HUES48 (cell line): ENCODE measurements around the gene LYPD5.
"Not testable (repeated sequence)": the region's sequence is repeated elsewhere in the genome, so short reads cannot be mapped to it uniquely, and the experiment has no call there.

Experiments
- H3K27ac ChIP-seq: one replicate; pipeline ENCODE4 v1.7.0; 2013; ENCODE audit warnings: low read depth, low read length, inconsistent platforms
- H3K27me3 ChIP-seq: 2 replicates; pipeline ENCODE4 v1.6.1; 2013; ENCODE audit warnings: mild to moderate bottlenecking, low read length; ENCODE audit not compliant: control insufficient read depth, insufficient read depth
- H3K36me3 ChIP-seq: 2 replicates; pipeline ENCODE4 v1.6.1; 2013; ENCODE audit warnings: low read length; ENCODE audit not compliant: control insufficient read depth, insufficient read depth
- H3K4me1 ChIP-seq: 2 replicates; pipeline ENCODE4 v1.6.1; 2013; ENCODE audit warnings: mild to moderate bottlenecking, low read length; ENCODE audit not compliant: control insufficient read depth, insufficient read depth
- H3K4me3 ChIP-seq: 2 replicates; pipeline ENCODE4 v1.5.1; 2013; ENCODE audit warnings: mild to moderate bottlenecking, low read depth, low read length
- H3K9ac ChIP-seq: 2 replicates; pipeline ENCODE4 v1.6.1; 2013; ENCODE audit warnings: mild to moderate bottlenecking, low read depth, low read length, moderate library complexity
- H3K9me3 ChIP-seq: 2 replicates; pipeline ENCODE4 v1.6.1; 2013; ENCODE audit warnings: low read length; ENCODE audit not compliant: control insufficient read depth, insufficient read depth

Gene LYPD5

GRCh38 chr19:43766755-43767043 lies 35.5 kb downstream of the LYPD5 start:
- 0 out of 2 replicates have a peak, but pooled peaks cover 6% of the 10 kb centered on the region for H3K4me1 ChIP-seq
- H3K36me3 ChIP-seq: no peaks in the 10 kb centered on the region
- no peaks in the 10 kb centered on the region for H3K9me3 ChIP-seq
- H3K4me3 ChIP-seq: no peak overlapping the region
- H3K27ac ChIP-seq: no peak overlapping the region
- no peak overlapping the region for H3K9ac ChIP-seq
- H3K27me3 ChIP-seq: no peaks in the 10 kb centered on the region

- Histone ChIP-seq H3K27ac (peak overlapping the region; percentile 78), H3K4me3 (no peak overlapping the region), H3K4me1 (0 out of 2 replicates have a peak, but pooled peaks cover 6% of the 10 kb centered on the region), H3K9me3 (no peaks in the 10 kb centered on the region), H3K36me3 (no peaks in the 10 kb centered on the region), H3K9ac (no peak overlapping the region), H3K27me3 (no peaks in the 10 kb centered on the region)
Measured at GRCh38 chr19:43765109-43765876, 37.0 kb downstream of the LYPD5 start.

GRCh38 chr19:43764684-43765083 lies 37.6 kb downstream of the LYPD5 start:
- H3K9ac ChIP-seq, H3K27me3 ChIP-seq, H3K36me3 ChIP-seq, H3K4me3 ChIP-seq, H3K9me3 ChIP-seq, H3K4me1 ChIP-seq: not testable (repeated sequence)
- H3K27ac ChIP-seq: peak overlapping the region; percentile 78

DNA sequence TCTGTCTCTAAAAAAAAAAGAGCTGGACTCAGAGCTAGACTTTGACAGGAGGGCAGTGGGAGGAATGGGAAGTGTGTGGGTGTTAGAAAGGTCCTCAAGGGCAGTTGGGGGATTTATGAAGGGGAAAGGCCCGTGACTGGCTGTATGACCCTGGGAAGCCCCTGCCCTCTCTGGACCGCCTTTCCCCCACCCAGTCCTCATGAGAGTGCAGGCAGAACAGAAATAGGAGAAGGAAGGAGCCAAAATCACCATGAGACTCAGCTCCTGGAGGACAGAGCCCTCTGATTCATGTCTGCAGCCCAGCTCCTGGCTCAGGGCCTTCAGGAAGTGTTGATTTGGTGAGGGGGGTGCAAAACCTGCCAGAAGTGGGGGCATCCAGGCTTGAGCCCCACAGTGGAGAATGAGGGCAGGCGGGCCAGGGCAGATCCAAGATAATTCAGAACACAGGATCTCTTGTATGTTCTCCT lies 38.7 kb downstream of the LYPD5 start:
- Histone ChIP-seq H3K27me3 (no peaks in the 10 kb centered on the region), H3K36me3 (no peaks in the 10 kb centered on the region), H3K4me1 (peaks cover 13% of the 10 kb centered on the region; the same call in 1 of the 2 replicates), H3K9ac (no peak overlapping the region), H3K9me3 (no peaks in the 10 kb centered on the region), H3K27ac (no peak overlapping the region), H3K4me3 (no peak overlapping the region)

GRCh38 chr19:43762814-43763213 lies 39.4 kb downstream of the LYPD5 start:
- Histone ChIP-seq H3K4me3 (no peak overlapping the region), H3K27ac (no peak overlapping the region), H3K36me3 (no peaks in the 10 kb centered on the region), H3K9me3 (no peaks in the 10 kb centered on the region), H3K4me1 (peaks cover 13% of the 10 kb centered on the region; the same call in 1 of the 2 replicates), H3K9ac (no peak overlapping the region), H3K27me3 (no peaks in the 10 kb centered on the region)

GRCh38 chr19:43760941-43761340 lies 41.3 kb downstream of the LYPD5 start:
- H3K27ac ChIP-seq: no peak overlapping the region
- H3K36me3 ChIP-seq: no peaks in the 10 kb centered on the region; the same call in 1 of the 2 replicates
- H3K4me3 ChIP-seq: no peak overlapping the region
- H3K9ac ChIP-seq: no peak overlapping the region
- no peaks in the 10 kb centered on the region for H3K27me3 ChIP-seq
- H3K9me3 ChIP-seq: no peaks in the 10 kb centered on the region
- H3K4me1 ChIP-seq: peaks cover 11% of the 10 kb centered on the region; the same call in 1 of the 2 replicates

GRCh38 chr19:43759515-43759914 lies 42.7 kb downstream of the LYPD5 start:
- H3K9ac ChIP-seq: no peak overlapping the region
- H3K4me1 ChIP-seq: peaks cover 7% of the 10 kb centered on the region; the same call in 1 of the 2 replicates
- no peaks in the 10 kb centered on the region for H3K27me3 ChIP-seq
- H3K36me3 ChIP-seq: no peaks in the 10 kb centered on the region; the same call in 1 of the 2 replicates
- no peaks in the 10 kb centered on the region for H3K9me3 ChIP-seq
- H3K27ac ChIP-seq: no peak overlapping the region
- H3K4me3 ChIP-seq: no peak overlapping the region

DNA sequence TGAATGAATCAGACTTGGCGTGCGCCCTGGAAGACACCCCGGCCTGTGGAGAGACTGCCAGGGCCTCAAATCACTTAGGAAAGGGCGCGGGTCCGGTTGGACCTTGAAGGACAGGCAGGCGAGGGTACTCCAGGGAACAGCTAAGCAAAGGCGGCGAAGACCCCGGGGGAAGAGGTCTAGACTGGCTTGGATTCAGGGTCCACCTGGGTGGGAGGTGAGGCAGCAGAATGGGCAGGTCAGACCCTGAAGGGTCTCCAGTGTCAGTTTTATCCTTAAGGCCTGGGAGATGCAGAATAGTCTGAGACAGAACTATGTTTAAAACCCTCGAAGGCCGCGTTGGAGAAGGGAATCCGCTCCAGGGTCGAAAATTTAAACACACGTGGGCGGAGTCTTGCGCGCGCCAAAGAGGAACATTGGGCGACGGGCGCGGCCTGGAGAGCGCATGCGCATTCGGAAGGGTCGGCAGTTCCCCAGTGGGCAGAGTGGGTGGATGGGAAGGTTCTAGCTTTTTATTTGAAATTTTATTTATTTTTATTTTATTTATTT lies 46.9 kb downstream of the LYPD5 start:
- Histone ChIP-seq H3K4me3 (peak overlapping the region; percentile 76), H3K9me3 (no peaks in the 10 kb centered on the region), H3K36me3 (peaks cover 13% of the 10 kb centered on the region), H3K27me3 (no peaks in the 10 kb centered on the region), H3K9ac (peak overlapping the region; percentile 85), H3K4me1 (peaks cover 7% of the 10 kb centered on the region; the same call in 1 of the 2 replicates), H3K27ac (peak overlapping the region; percentile 99)

GRCh38 chr19:43754503-43755255 lies 47.6 kb downstream of the LYPD5 start, which contains the start of gene SMG9:
TSS of gene SMG9 (minus strand) at chr19:43754962. CDS start at chr19:43750741, 4,221 bp downstream.
- H3K36me3 ChIP-seq: peaks cover 20% of the 10 kb centered on the region
- H3K9me3 ChIP-seq: no peaks in the 10 kb centered on the region
- peaks cover 7% of the 10 kb centered on the region; the same call in 1 of the 2 replicates for H3K4me1 ChIP-seq
- no peaks in the 10 kb centered on the region for H3K27me3 ChIP-seq
- H3K9ac ChIP-seq: peak within 1 kb of the TSS; percentile 85
- peak within 1 kb of the TSS; percentile 99 for H3K27ac ChIP-seq
- peak within 1 kb of the TSS; percentile 76 for H3K4me3 ChIP-seq

- Histone ChIP-seq H3K36me3 (peaks cover 25% of the 10 kb centered on the region), H3K4me3 (peak overlapping the region; percentile 76), H3K4me1 (peaks cover 2% of the 10 kb centered on the region; the same call in 1 of the 2 replicates), H3K9me3 (no peaks in the 10 kb centered on the region), H3K27ac (peak overlapping the region; percentile 99), H3K9ac (peak overlapping the region; percentile 85), H3K27me3 (no peaks in the 10 kb centered on the region)
Measured at GRCh38 chr19:43754253-43754502, 48.1 kb downstream of the LYPD5 start.
